Stimulated activated naive CD8-positive, alpha-beta T cell treated with anti-CD3 and anti-CD28 coated beads, Interleukin-15, Interleukin-2, amounts not matched to agents 100 U/mL and 50 U/mL, for 24 hours (primary cell): Measurements from ENCODE around the gene MSI2.

Experiments
- ATAC-seq: fragments of 150-1000 bp; cut with Tn5 transposase; one replicate; pipeline ENCODE4 v1.10.0; 2021
- DNase-seq: peaks from one replicate; pipeline ENCODE4 v3.0.0; 2021

The MSI2 gene

GRCh38 chr17:57684711-57685498 lies 428.6 kb downstream of the MSI2 start:
- ATAC-seq = no peak
- no peak for DNase-seq

- no peak for DNase-seq
- no peak for ATAC-seq
Observed at GRCh38 chr17:57685499-57686132, 429.3 kb downstream of the MSI2 start.

DNA sequence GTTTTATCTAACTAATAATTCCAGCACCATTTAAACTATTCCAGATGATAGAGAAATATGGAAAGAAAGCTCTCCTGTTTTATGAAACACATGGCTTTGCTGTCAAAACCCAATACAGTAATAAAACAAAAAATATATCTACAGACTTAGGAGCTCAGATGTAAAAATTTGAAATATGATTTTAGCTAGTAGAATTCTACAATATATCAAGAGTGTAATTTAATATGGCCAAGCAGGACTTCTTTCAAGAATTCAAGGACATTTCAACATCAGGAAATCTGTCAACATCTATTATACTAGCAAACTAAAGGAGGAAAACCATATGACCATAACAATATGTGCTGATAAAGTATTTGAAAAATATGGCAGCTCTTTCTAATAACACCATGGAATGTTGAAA lies 431.3 kb downstream of the MSI2 start:
- DNase-seq = no peak
- ATAC-seq = no peak

DNA sequence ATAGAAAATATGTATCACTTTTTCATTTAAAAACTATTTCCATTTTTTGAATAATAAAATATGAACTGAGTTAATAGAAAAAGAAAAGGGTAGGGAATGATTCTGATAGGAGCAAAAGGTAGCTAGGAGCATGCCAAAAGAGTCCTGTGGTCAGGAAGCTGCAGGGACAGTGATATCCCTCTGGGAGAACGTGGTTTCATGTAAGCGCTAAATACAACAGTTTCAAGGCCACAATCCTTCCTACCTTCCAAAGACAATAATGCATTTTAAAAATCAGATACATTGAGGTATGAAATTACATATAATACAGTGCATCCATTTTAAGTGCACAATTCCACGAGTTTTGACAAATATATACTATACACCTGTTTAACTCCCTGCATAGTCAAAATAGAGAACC lies 432.9 kb downstream of the MSI2 start:
- ATAC-seq (no peak), DNase-seq (no peak)

- ATAC-seq (no peak), DNase-seq (no peak)
Observed at GRCh38 chr17:57691939-57692338, 435.6 kb downstream of the MSI2 start.

- DNase-seq (no peak), ATAC-seq (no peak)
Observed at GRCh38 chr17:57692770-57693169, 436.4 kb downstream of the MSI2 start.

DNA sequence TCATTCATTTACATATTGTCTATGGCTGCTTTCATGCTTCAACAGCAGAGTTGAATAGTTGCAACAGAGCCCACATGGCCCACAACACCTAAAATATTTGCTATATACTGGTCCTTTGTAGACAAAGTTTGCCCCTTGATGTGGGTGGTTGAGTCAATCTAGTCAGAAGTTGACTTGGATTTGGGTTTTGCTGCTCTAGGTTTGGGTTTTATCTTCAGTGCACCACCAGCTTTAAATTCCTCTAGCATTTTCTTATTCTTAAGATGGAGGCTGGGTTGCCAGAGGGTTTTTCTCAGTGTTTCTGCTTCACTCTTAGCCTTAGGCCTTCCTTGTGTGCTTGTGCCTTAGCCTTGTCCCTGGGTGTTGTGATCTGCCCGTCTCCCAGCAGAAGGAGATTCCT lies 437.7 kb downstream of the MSI2 start:
- no peak for ATAC-seq

DNA sequence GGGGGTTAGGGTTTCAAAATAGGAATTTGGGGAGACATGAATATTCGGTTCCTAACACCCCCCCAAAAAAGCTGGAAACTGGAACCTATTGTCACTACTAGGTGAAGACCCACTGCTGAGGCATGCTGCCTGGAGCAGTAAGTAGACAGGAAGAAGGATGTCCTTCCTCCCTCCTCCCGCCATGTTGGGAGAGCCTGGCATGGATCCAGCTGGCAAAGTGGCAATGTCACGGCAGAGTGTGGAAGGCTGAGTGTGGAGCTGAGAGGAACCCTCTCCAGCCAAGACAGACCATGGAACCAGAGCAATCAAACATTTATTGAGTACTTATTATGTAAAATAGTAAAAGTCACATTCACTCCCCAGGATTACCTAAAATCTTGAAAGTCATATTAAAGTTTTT lies 439.7 kb downstream of the MSI2 start:
- no peak for DNase-seq
- no peak for ATAC-seq

More for the DNA sequence above, 437.7 kb downstream of the MSI2 start:
- no peak for DNase-seq

DNA sequence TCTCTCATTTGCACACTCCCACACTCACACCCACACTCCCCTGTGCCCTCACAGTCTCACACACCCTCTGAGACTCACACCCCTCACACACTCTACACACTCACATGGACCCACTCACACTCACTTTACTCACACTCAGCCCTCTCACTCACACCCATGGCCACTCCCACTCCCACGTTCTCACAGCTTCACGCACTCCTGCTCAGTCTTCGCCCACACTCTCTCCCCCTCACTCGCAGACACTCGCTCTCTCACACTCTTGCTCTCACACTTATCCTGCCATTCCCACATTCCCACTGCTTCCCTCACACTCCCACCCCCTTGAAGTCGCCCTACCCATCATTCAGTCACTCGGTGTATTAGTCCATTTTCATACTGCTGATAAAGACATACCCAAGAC lies 440.9 kb downstream of the MSI2 start:
- no peak for ATAC-seq
- DNase-seq = no peak

- no peak for DNase-seq
- ATAC-seq = peak; percentile 71
Observed at GRCh38 chr17:57697891-57698711, 441.8 kb downstream of the MSI2 start.

- no peak for DNase-seq
Observed at GRCh38 chr17:57699751-57700219, 443.5 kb downstream of the MSI2 start.

GRCh38 chr17:57701124-57701523 lies 444.8 kb downstream of the MSI2 start:
- DNase-seq (no peak), ATAC-seq (no peak)

More at GRCh38 chr17:57699751-57700219, 443.5 kb downstream of the MSI2 start:
- ATAC-seq = no peak

- no peak for ATAC-seq
- no peak for DNase-seq
Observed at GRCh38 chr17:57703273-57703672, 446.9 kb downstream of the MSI2 start.

GRCh38 chr17:57704448-57704847 lies 448.1 kb downstream of the MSI2 start:
- DNase-seq = no peak

DNA sequence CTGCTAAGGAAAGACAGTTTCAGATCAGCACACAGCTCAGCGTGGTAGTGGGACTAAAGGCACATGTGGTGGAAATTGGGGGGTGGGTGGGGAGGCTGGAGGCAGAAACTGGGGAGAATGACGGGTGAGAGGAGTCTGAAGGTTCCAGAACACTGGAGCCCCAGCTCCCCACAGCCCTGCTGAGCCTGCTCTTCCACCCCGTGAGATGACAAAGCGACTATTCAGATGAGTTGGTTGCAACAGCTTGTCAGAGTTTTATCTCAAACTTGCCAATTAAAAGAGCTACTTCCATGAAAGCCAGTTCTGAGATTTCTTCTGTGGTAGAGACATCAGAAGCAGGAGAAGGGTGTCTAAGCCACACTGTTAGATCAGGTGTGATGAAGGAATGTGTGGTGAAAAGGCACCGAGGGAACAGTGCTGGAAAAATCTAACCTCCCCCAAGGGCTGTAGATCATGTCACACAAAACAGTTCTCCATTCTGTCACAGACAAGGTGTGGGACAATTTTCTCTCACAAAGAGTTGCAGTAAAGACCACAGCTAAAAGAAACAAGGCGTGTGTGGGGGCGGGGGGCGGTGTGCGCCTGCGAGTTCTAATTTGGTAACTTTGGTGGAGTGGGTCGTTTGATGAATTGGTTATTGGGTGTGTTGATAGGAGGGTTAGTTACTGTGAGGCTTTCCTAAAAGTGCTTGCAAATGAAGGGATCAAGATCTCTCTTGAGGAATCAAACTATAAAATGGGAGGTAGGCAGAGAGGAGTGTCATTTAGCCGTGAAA lies 449.8 kb downstream of the MSI2 start:
- peak; percentile 3 for ATAC-seq
- no peak for DNase-seq

More at GRCh38 chr17:57704448-57704847, 448.1 kb downstream of the MSI2 start:
- ATAC-seq = no peak

DNA sequence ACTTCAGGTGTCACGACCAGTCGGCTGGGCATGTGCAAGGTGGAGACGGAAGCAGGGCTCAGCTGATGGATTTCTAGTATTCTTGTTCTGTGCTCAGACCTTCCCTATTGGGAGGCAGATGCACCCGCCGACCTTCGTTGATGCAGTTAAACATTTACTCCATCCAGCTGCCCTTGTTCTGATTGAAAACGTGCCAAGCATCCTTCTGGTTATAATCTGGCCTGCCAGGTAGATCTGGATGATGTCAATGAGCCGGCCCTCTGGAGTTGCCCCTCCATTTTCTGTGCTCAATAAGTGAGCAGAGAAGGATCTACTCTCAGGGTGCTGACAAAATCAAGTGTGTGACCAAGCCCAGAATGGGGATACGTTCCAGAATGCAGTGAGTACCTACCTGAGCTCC lies 450.4 kb downstream of the MSI2 start:
- no peak for DNase-seq

DNA sequence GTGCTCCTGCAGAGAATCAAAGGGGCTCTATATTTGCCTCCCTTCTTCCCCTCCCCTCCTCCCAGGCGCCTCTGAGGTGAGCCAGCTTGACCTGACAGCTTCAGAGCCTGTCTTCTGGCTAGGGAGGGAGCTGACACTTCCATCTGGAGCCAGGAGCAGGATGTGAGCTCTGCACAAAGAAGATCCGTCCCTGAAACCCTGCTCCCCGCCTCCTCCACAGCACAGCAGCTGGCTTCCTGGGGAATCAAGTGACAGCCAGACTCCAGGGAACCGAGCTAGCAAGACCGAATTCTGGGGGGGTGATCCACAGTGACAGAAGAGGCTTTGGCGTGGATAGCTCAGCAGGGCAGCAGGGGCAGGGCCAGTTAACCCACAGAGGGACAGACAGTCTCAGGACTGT lies 451.6 kb downstream of the MSI2 start:
- no peak for ATAC-seq
- DNase-seq = no peak

More for the DNA sequence above, 450.4 kb downstream of the MSI2 start:
- ATAC-seq = no peak

DNA sequence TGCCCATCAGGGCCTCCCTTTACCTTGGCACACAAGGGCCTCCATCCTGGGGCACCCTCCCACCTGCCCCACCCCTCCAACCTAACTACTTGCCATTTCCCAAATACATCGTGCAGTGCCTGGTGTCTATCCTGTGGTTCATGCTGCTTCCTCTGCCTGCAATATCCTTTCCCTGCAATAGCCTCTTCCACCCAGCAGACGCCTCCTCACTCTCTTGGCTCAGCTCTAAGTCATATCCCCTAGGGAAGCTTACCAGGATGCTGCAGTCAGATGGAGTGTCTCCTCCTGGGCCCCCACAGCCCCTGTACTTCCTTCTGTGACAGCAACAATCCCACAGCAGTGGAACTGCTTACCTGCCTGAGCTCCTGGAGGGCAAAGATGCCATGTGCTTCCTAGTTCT lies 452.1 kb downstream of the MSI2 start:
- DNase-seq (no peak), ATAC-seq (no peak)

GRCh38 chr17:57713140-57713539 lies 456.8 kb downstream of the MSI2 start:
- ATAC-seq (no peak), DNase-seq (no peak)

- ATAC-seq (no peak), DNase-seq (no peak)
Observed at GRCh38 chr17:57714665-57715180, 458.4 kb downstream of the MSI2 start.

GRCh38 chr17:57715981-57716380 lies 459.7 kb downstream of the MSI2 start:
- DNase-seq = no peak
- no peak for ATAC-seq

GRCh38 chr17:57718878-57719277 lies 462.6 kb downstream of the MSI2 start:
- DNase-seq (no peak), ATAC-seq (no peak)
